ENCODE measurements around the gene TMEM144. TPM values are rescaled to one million over a fixed set of nuclear protein-coding genes. Genes with fewer than 3 reads are reported as not detected.

The TMEM144 gene
- total and polyA plus RNA-seq, 4 donors, result 0.56 to 2.8 (median 1.6) TPM

- H3K27me3 ChIP-seq (ENCODE audit: control insufficient read depth in 4 of 4, insufficient read depth in 4 of 4, low read length in 3 of 4), result no peaks in the 10 kb centered on the region
- 79% methylated on average over 1 of the region's 1 CpG for WGBS
- no peak overlapping the region for H3K27ac ChIP-seq (ENCODE audit: low read depth in 1 of 2, low read length in 2 of 2)
- no peak for DNase-seq (ENCODE audit: low spot score)
- no peaks in the 10 kb centered on the region for H3K9me3 ChIP-seq (ENCODE audit: control insufficient read depth in 4 of 4, low read length in 3 of 4)
- H3K36me3 ChIP-seq (ENCODE audit: control insufficient read depth in 4 of 4, insufficient read depth in 3 of 4, low read depth in 1 of 4, low read length in 3 of 4), result peaks cover 0 to 2% (median 0%) of the 10 kb centered on the region in 4 donors
- TF ChIP-seq HNF4A (conservative IDR thresholded peaks at IDR 0.05) (no peak), RXRA (IDR thresholded peaks at IDR 0.05) (no peak), ZBTB33 (IDR thresholded peaks at IDR 0.05) (no peak), TAF1 (conservative IDR thresholded peaks at IDR 0.05) (no peak), NR2F2 (IDR thresholded peaks at IDR 0.05) (no peak), RAD21 (IDR thresholded peaks at IDR 0.05) (no peak), FOXA2 (IDR thresholded peaks at IDR 0.05) (no peak), CTCF (IDR thresholded peaks at IDR 0.05; ENCODE audit: low read depth, low read length, missing input control) (no peak), SP1 (IDR thresholded peaks at IDR 0.05) (no peak), MAX (IDR thresholded peaks at IDR 0.05) (no peak), EGR1 (IDR thresholded peaks at IDR 0.05; ENCODE audit: low read depth in 2 of 2) (no peak), FOXA1 (IDR thresholded peaks at IDR 0.05) (no peak), YY1 (IDR thresholded peaks at IDR 0.05) (no peak), GABPA (IDR thresholded peaks at IDR 0.05 in 1 of 2, conservative IDR thresholded peaks at IDR 0.05 in 1 of 2) (no peak), REST (IDR thresholded peaks at IDR 0.05) (no peak), JUND (IDR thresholded peaks at IDR 0.05) (no peak)
- no peak overlapping the region for H3K4me3 ChIP-seq (ENCODE audit: low read depth in 1 of 3, low read length in 3 of 3)
- no peaks in the 10 kb centered on the region for H3K4me1 ChIP-seq (ENCODE audit: control insufficient read depth in 4 of 4, insufficient read depth in 4 of 4, low read length in 3 of 4)
- no peak overlapping the region for H3K9ac ChIP-seq (ENCODE audit: low read depth in 1 of 2, low read length in 2 of 2)
These were observed 15.0 kb upstream of the TMEM144 start for GRCh38 chr4:158195297-158195696.

GRCh38 chr4:158197194-158197776, 13.0 kb upstream of the TMEM144 start:
- no peaks in the 10 kb centered on the region for H3K36me3 ChIP-seq (ENCODE audit: control insufficient read depth in 4 of 4, insufficient read depth in 3 of 4, low read depth in 1 of 4, low read length in 3 of 4)
- TF ChIP-seq CTCF (IDR thresholded peaks at IDR 0.05; ENCODE audit: low read depth, low read length, missing input control) (no peak), GABPA (IDR thresholded peaks at IDR 0.05 in 1 of 2, conservative IDR thresholded peaks at IDR 0.05 in 1 of 2) (no peak), NR2F2 (IDR thresholded peaks at IDR 0.05) (no peak), RAD21 (IDR thresholded peaks at IDR 0.05) (no peak), MAX (IDR thresholded peaks at IDR 0.05) (no peak), ATF3 (IDR thresholded peaks at IDR 0.05) (no peak), ZBTB33 (IDR thresholded peaks at IDR 0.05) (no peak), FOXA2 (IDR thresholded peaks at IDR 0.05) (no peak)

More at GRCh38 chr4:158197194-158197776, 13.0 kb upstream of the TMEM144 start:
- Histone ChIP-seq H3K9ac (ENCODE audit: low read depth in 1 of 2, low read length in 2 of 2) (no peak overlapping the region), H3K27me3 (ENCODE audit: control insufficient read depth in 4 of 4, insufficient read depth in 4 of 4, low read length in 3 of 4) (no peaks in the 10 kb centered on the region), H3K4me1 (ENCODE audit: control insufficient read depth in 4 of 4, insufficient read depth in 4 of 4, low read length in 3 of 4) (no peaks in the 10 kb centered on the region), H3K9me3 (ENCODE audit: control insufficient read depth in 4 of 4, low read length in 3 of 4) (no peaks in the 10 kb centered on the region), H3K4me3 (ENCODE audit: low read depth in 1 of 3, low read length in 3 of 3) (no peak overlapping the region), H3K27ac (ENCODE audit: low read depth in 1 of 2, low read length in 2 of 2) (no peak overlapping the region)
- WGBS, result 85% methylated on average over 5 of the region's 5 CpGs
- DNase-seq (ENCODE audit: low spot score), result no peak

Data from liver (tissue), 9 donors.